HepG2 (cell line): ENCODE measurements around the gene C2orf49. TPM values are rescaled to one million over a fixed set of nuclear protein-coding genes. Genes with fewer than 3 reads are reported as not detected.

Experiments used
- ATF4 ChIP-seq, 2 experiments: fragments of 450-650 bp in 1 of 2; sonication (generic) in 1 of 2; formaldehyde crosslinking; IDR thresholded peaks; 2 replicates each; pipeline versions ENCODE4 v1.5.0 to v1.8.0; 2020 to 2022; ENCODE audit warnings: mild to moderate bottlenecking in 1 of 2, missing genetic modification reagents in 1 of 2
- CAMTA2 ChIP-seq: sonication (generic); formaldehyde crosslinking; IDR thresholded peaks from 2 replicates; pipeline ENCODE4 v1.4.0; 2020; ENCODE audit warnings: mild to moderate bottlenecking, missing genetic modification reagents, borderline replicate concordance
- CBX1 ChIP-seq: IDR thresholded peaks from one replicate; pipeline ENCODE4 v1.6.1; 2016; ENCODE audit warnings: antibody characterized with exemption, low read depth
- ELF4 ChIP-seq: sonication (generic); formaldehyde crosslinking; IDR thresholded peaks from 2 replicates; pipeline ENCODE4 v1.5.0; 2020; ENCODE audit warnings: missing genetic modification reagents, mild to moderate bottlenecking, moderate library complexity, borderline replicate concordance
- HNRNPK ChIP-seq: fragments of 200-400 bp; formaldehyde crosslinking; IDR thresholded peaks from 2 replicates; pipeline ENCODE4 v1.6.1; 2018; ENCODE audit warnings: low read length, low read depth, moderate library complexity, mild to moderate bottlenecking; ENCODE audit not compliant: poor library complexity, severe bottlenecking
- IRF2 ChIP-seq: IDR thresholded peaks from 2 replicates; pipeline ENCODE4 v1.6.1; 2018; ENCODE audit warnings: missing genetic modification reagents, missing compliant biosample characterization
- MIER3 ChIP-seq: IDR thresholded peaks from 2 replicates; pipeline ENCODE4 v1.6.1; 2016; ENCODE audit warnings: missing compliant biosample characterization, borderline replicate concordance
- MTA3 ChIP-seq: sonication (generic); formaldehyde crosslinking; IDR thresholded peaks from 2 replicates; pipeline ENCODE4 v1.4.0; 2020; ENCODE audit warnings: missing genetic modification reagents
- NKX3-1 ChIP-seq: sonication (generic); formaldehyde crosslinking; IDR thresholded peaks from 2 replicates; pipeline ENCODE4 v1.5.0; 2020; ENCODE audit warnings: missing genetic modification reagents
- PAF1 ChIP-seq: IDR thresholded peaks from 2 replicates; pipeline ENCODE4 v1.6.1; 2016; ENCODE audit warnings: missing genetic modification reagents, missing compliant biosample characterization
- PHF8 ChIP-seq: sonication (generic); formaldehyde crosslinking; IDR thresholded peaks from 2 replicates; pipeline ENCODE4 v1.5.0; 2020; ENCODE audit warnings: missing genetic modification reagents
- PPARG ChIP-seq: conservative IDR thresholded peaks from 2 replicates; pipeline ENCODE4 v1.6.1; 2016; ENCODE audit warnings: missing biosample characterization, missing genetic modification reagents
- SAFB2 ChIP-seq: sonication (generic); formaldehyde crosslinking; IDR thresholded peaks from 2 replicates; pipeline ENCODE4 v1.5.1; 2020; ENCODE audit warnings: missing genetic modification reagents, low read depth, mild to moderate bottlenecking, borderline replicate concordance
- SMAD9 ChIP-seq: sonication (generic); formaldehyde crosslinking; IDR thresholded peaks from 2 replicates; pipeline ENCODE4 v1.5.1; 2020; ENCODE audit warnings: mild to moderate bottlenecking, missing genetic modification reagents
- SOX13 ChIP-seq, 3 experiments: fragments of 450-650 bp in 1 of 3; sonication (generic) in 1 of 3; formaldehyde crosslinking in 1 of 3; IDR thresholded peaks in 2 of 3; conservative IDR thresholded peaks in 1 of 3; 2 replicates each; pipeline versions ENCODE4 v1.5.0 to v1.6.1; 2016 to 2020; ENCODE audit warnings: antibody characterized with exemption in 1 of 3, mild to moderate bottlenecking in 1 of 3, missing compliant biosample characterization in 1 of 3, missing genetic modification reagents in 1 of 3, moderate library complexity in 1 of 3
- TBP ChIP-seq: sonication (generic); formaldehyde crosslinking; IDR thresholded peaks from 2 replicates; pipeline ENCODE4 v1.5.0; 2020; ENCODE audit warnings: missing genetic modification reagents
- TEF ChIP-seq: sonication (generic); formaldehyde crosslinking; IDR thresholded peaks from 2 replicates; pipeline ENCODE4 v1.5.0; 2020; ENCODE audit warnings: missing genetic modification reagents
- USF2 ChIP-seq, 2 experiments: sonication (generic) in 1 of 2; formaldehyde crosslinking in 1 of 2; IDR thresholded peaks; 2 replicates each; pipeline versions ENCODE4 v1.5.1 to v1.6.1; 2011 to 2020; ENCODE audit warnings: borderline replicate concordance in 1 of 2, low read depth in 1 of 2, low read length in 1 of 2, mild to moderate bottlenecking in 1 of 2, missing genetic modification reagents in 1 of 2, moderate library complexity in 1 of 2
- XRCC5 ChIP-seq: fragments of 200-400 bp; formaldehyde crosslinking; optimal IDR thresholded peaks from 2 replicates; pipeline ENCODE3; 2017; ENCODE audit warnings: mild to moderate bottlenecking, low read length
- ZBTB7A ChIP-seq: sonication (generic); formaldehyde crosslinking; IDR thresholded peaks from 2 replicates; pipeline ENCODE4 v1.8.0; 2022; ENCODE audit warnings: mild to moderate bottlenecking, missing genetic modification reagents
- ZNF143 ChIP-seq: sonication (generic); formaldehyde crosslinking; IDR thresholded peaks from 2 replicates; pipeline ENCODE4 v1.4.0; 2020; ENCODE audit warnings: missing genetic modification reagents
- ZNF24 ChIP-seq: fragments of 450-650 bp; IDR thresholded peaks from 2 replicates; pipeline ENCODE4 v1.6.1; 2017; ENCODE audit warnings: antibody characterized with exemption, mild to moderate bottlenecking
- ZNF263 ChIP-seq: sonication (generic); formaldehyde crosslinking; IDR thresholded peaks from 2 replicates; pipeline ENCODE4 v1.4.0; 2020; ENCODE audit warnings: missing genetic modification reagents
- ZNF605 ChIP-seq: sonication (generic); formaldehyde crosslinking; IDR thresholded peaks from 2 replicates; pipeline ENCODE4 v1.8.0; 2022; ENCODE audit warnings: mild to moderate bottlenecking, missing genetic modification reagents
- ZNF607 ChIP-seq: sonication (generic); formaldehyde crosslinking; IDR thresholded peaks from 2 replicates; pipeline ENCODE4 v1.5.1; 2020; ENCODE audit warnings: missing genetic modification reagents, mild to moderate bottlenecking, borderline replicate concordance
- ZNF703 ChIP-seq: sonication (generic); formaldehyde crosslinking; IDR thresholded peaks from 2 replicates; pipeline ENCODE4 v1.5.1; 2020; ENCODE audit warnings: missing genetic modification reagents, mild to moderate bottlenecking, moderate library complexity, borderline replicate concordance
- ZNF841 ChIP-seq: sonication (generic); formaldehyde crosslinking; IDR thresholded peaks from 2 replicates; pipeline ENCODE4 v1.8.1; 2023; ENCODE audit warnings: missing genetic modification reagents, borderline replicate concordance
- ZSCAN20 ChIP-seq: sonication (generic); formaldehyde crosslinking; IDR thresholded peaks from 2 replicates; pipeline ENCODE4 v1.4.0; 2020; ENCODE audit warnings: missing genetic modification reagents, mild to moderate bottlenecking, borderline replicate concordance
- polyA plus RNA-seq, 8 experiments: library from polyadenylated mRNA; depleted of rRNA in 3 of 8; stranded (reverse) in 7 of 8; unstranded in 1 of 8; fragments of >200 nt; fragmentation: Illumina TruSeq in 4 of 8; extraction: Trizol in 4 of 8; gene quantifications; 2 replicates each; pipeline versions ENCODE4 v1.2.1 to v1.2.3, GENCODE V29; 2011 to 2016; ENCODE audit warnings: low read depth in 4 of 8, missing spikeins in 1 of 8, mixed read lengths in 1 of 8; ENCODE audit not compliant: insufficient read depth in 1 of 8
- total RNA-seq, 5 experiments: library from RNA; depleted of rRNA; stranded (reverse); fragments of >200 nt; fragmentation: Illumina TruSeq; extraction: Trizol; gene quantifications; 2 replicates each; pipeline ENCODE4 v1.2.3, GENCODE V29; 2016; ENCODE audit warnings: low read depth in 1 of 5

C2orf49 gene
- total and polyA plus RNA-seq, 2 of the 13 experiments (the other 11 are each of a cell fraction or from before 2014, with no cell fraction given) = 24.7 to 28.8 TPM

- TF ChIP-seq TEF = no peak
- no peak for TF ChIP-seq TBP (CRISPR knock-in tag)
- TF ChIP-seq ZNF143 (CRISPR knock-in tag) = no peak
- no peak for TF ChIP-seq USF2 (IDR thresholded peaks at IDR 0.05; ENCODE audit: low read depth, low read length)
- TF ChIP-seq USF2 (CRISPR knock-in tag; IDR thresholded peaks at IDR 0.05; ENCODE audit: borderline replicate concordance) = no peak
- no peak for TF ChIP-seq ZNF263 (CRISPR knock-in tag)
- TF ChIP-seq CAMTA2 (CRISPR knock-in tag) = no peak
- TF ChIP-seq NKX3-1 (CRISPR knock-in tag) = no peak
- TF ChIP-seq PHF8 (CRISPR knock-in tag) = no peak
- TF ChIP-seq PPARG (CRISPR knock-in tag) = no peak
- no peak for TF ChIP-seq ZSCAN20 (CRISPR knock-in tag)
- no peak for TF ChIP-seq SAFB2 (CRISPR knock-in tag)
- TF ChIP-seq HNRNPK = no peak
- no peak for TF ChIP-seq ELF4
- peak; percentile 80; the same call in 1 of the 2 replicates for TF ChIP-seq MIER3 (CRISPR knock-in tag)
- no peak for TF ChIP-seq ZNF703 (CRISPR knock-in tag)
- no peak for TF ChIP-seq CBX1
- TF ChIP-seq SMAD9 (CRISPR knock-in tag) = no peak
- TF ChIP-seq ZNF605 (CRISPR knock-in tag) = 0 out of 2 replicates have a peak, but pooled peaks have one; percentile 35
- TF ChIP-seq ZNF607 (CRISPR knock-in tag) = no peak
- no peak for TF ChIP-seq PAF1 (CRISPR knock-in tag)
- no peak for TF ChIP-seq ZBTB7A (CRISPR knock-in tag)
- TF ChIP-seq IRF2 (CRISPR knock-in tag) = no peak
- TF ChIP-seq XRCC5 = no peak
- no peak for TF ChIP-seq ZNF841 (CRISPR knock-in tag)
- TF ChIP-seq SOX13 (IDR thresholded peaks at IDR 0.05) = peak; percentile 54; the same call in 1 of the 2 replicates
- peak in 1 of 2 experiments; percentile 87; a peak in 2 of 4 replicates for TF ChIP-seq SOX13 (CRISPR knock-in tag; conservative IDR thresholded peaks at IDR 0.05 in 1 of 2, IDR thresholded peaks at IDR 0.05 in 1 of 2)
- no peak; a peak in 1 of 4 replicates for TF ChIP-seq ATF4 (CRISPR knock-in tag; IDR thresholded peaks at IDR 0.05)
- TF ChIP-seq MTA3 (CRISPR knock-in tag) = no peak
- no peak for TF ChIP-seq ZNF24
These were observed 57.7 kb downstream of the C2orf49 start (continued) for GRCh38 chr2:105394951-105395611.
